CD4-positive, alpha-beta T cell treated with Interleukin-21 for 1 hour (primary cell): Measurements from ENCODE around the gene EFHC2.
"Not testable (repeated sequence)": the region's sequence is repeated elsewhere in the genome, so short reads cannot be mapped to it uniquely, and the experiment has no call there.

Experiments
- DNase-seq: peaks from one replicate; pipeline ENCODE4 v3.0.0-alpha.2; 2020

Gene EFHC2

GRCh38 chrX:44228621-44229020 is 114.9 kb downstream of the EFHC2 start:
- no peak for DNase-seq

- DNase-seq: no peak
Observed at GRCh38 chrX:44227991-44228390, 115.5 kb downstream of the EFHC2 start.

GRCh38 chrX:44225667-44226066 is 117.8 kb downstream of the EFHC2 start:
- DNase-seq: no peak

GRCh38 chrX:44224760-44225159 is 118.7 kb downstream of the EFHC2 start:
- DNase-seq: no peak

- no peak for DNase-seq
Observed at GRCh38 chrX:44223150-44223549, 120.3 kb downstream of the EFHC2 start.

- no peak for DNase-seq
Observed at GRCh38 chrX:44218465-44218864, 125.0 kb downstream of the EFHC2 start.

- DNase-seq: no peak
Observed at GRCh38 chrX:44216171-44216570, 127.3 kb downstream of the EFHC2 start.

- no peak for DNase-seq
Observed at GRCh38 chrX:44203791-44204190, 139.7 kb downstream of the EFHC2 start.

GRCh38 chrX:44202596-44202995 is 140.9 kb downstream of the EFHC2 start:
- DNase-seq: no peak

- DNase-seq: no peak
Observed at GRCh38 chrX:44189116-44189515, 154.4 kb downstream of the EFHC2 start.

GRCh38 chrX:44187915-44188314 is 155.6 kb downstream of the EFHC2 start:
- DNase-seq: not testable (repeated sequence)

GRCh38 chrX:44183329-44183728 is 160.1 kb downstream of the EFHC2 start:
- no peak for DNase-seq

- DNase-seq: no peak
Observed at GRCh38 chrX:44178274-44179053, 165.0 kb downstream of the EFHC2 start.

GRCh38 chrX:44175455-44175854 is 168.0 kb downstream of the EFHC2 start:
- no peak for DNase-seq

- DNase-seq: no peak
Observed at GRCh38 chrX:44174061-44174460, 169.4 kb downstream of the EFHC2 start.

GRCh38 chrX:44173219-44173618 is 170.3 kb downstream of the EFHC2 start:
- no peak for DNase-seq

- no peak for DNase-seq
Observed at GRCh38 chrX:44167116-44167515, 176.4 kb downstream of the EFHC2 start.

GRCh38 chrX:44162964-44163475 is 180.5 kb downstream of the EFHC2 start:
- DNase-seq: no peak

GRCh38 chrX:44157858-44158257 is 185.6 kb downstream of the EFHC2 start:
- no peak for DNase-seq

GRCh38 chrX:44157283-44157682 is 186.2 kb downstream of the EFHC2 start:
- no peak for DNase-seq

- DNase-seq: no peak
Observed at GRCh38 chrX:44156726-44157125, 186.7 kb downstream of the EFHC2 start.

- no peak for DNase-seq
Observed at GRCh38 chrX:44155126-44155525, 188.3 kb downstream of the EFHC2 start.

GRCh38 chrX:44152852-44153251 is 190.6 kb downstream of the EFHC2 start:
- no peak for DNase-seq

GRCh38 chrX:44147130-44147529 is 196.3 kb downstream of the EFHC2 start:
- DNase-seq: no peak
